ENCODE data around the gene TET2. TPM values are rescaled to one million over a fixed set of nuclear protein-coding genes. Genes with fewer than 3 reads are reported as not detected.
A peak's percentile ranks its signal among the peaks of the same experiment; 100 is the strongest.

Gene TET2
- polyA plus RNA-seq, 1 donor, result 29.1 TPM

- DNase-seq, result no peak
Observed at GRCh38 chr4:105139646-105140045, 7.0 kb upstream of the TET2 start.

GRCh38 chr4:105140684-105141490 is 5.8 kb upstream of the TET2 start:
- DNase-seq, result peak; percentile 27

GRCh38 chr4:105145156-105145902 is 1.3 kb upstream of the TET2 start:
- DNase-seq, result peak; percentile 30

- DNase-seq, result no peak
Observed at GRCh38 chr4:105145903-105146275, 787 bp upstream of the TET2 start.

- no peak for DNase-seq
Observed at GRCh38 chr4:105147016-105147552, 408 bp downstream of the TET2 start.

GRCh38 chr4:105147553-105148161 is 981 bp downstream of the TET2 start:
- peak; percentile 68 for DNase-seq

- DNase-seq, result no peak
Observed at GRCh38 chr4:105148356-105148755, 1.7 kb downstream of the TET2 start.

GRCh38 chr4:105148776-105149175 is 2.1 kb downstream of the TET2 start:
- no peak for DNase-seq

- no peak for DNase-seq
Observed at GRCh38 chr4:105149771-105150170, 3.1 kb downstream of the TET2 start.

- no peak for DNase-seq
Observed at GRCh38 chr4:105150503-105150902, 3.8 kb downstream of the TET2 start.

- DNase-seq, result no peak
Observed at GRCh38 chr4:105153749-105154148, 7.1 kb downstream of the TET2 start.

- no peak for DNase-seq
Observed at GRCh38 chr4:105154576-105154975, 7.9 kb downstream of the TET2 start.

GRCh38 chr4:105155426-105155825 is 8.8 kb downstream of the TET2 start:
- no peak for DNase-seq

GRCh38 chr4:105158837-105159236 is 12.2 kb downstream of the TET2 start:
- DNase-seq, result no peak

- no peak for DNase-seq
Observed at GRCh38 chr4:105162123-105162796, 15.6 kb downstream of the TET2 start.

GRCh38 chr4:105164548-105164947 is 17.9 kb downstream of the TET2 start:
- DNase-seq, result no peak

GRCh38 chr4:105166066-105166465 is 19.4 kb downstream of the TET2 start:
- DNase-seq, result no peak

- no peak for DNase-seq
Observed at GRCh38 chr4:105170711-105171110, 24.0 kb downstream of the TET2 start.

GRCh38 chr4:105171912-105172311 is 25.2 kb downstream of the TET2 start:
- DNase-seq, result no peak

GRCh38 chr4:105174098-105174497 is 27.4 kb downstream of the TET2 start:
- no peak for DNase-seq

- no peak for DNase-seq
Observed at GRCh38 chr4:105179539-105180401, 33.1 kb downstream of the TET2 start.
